ENCODE results near the gene DMBT1.
A peak's percentile ranks its signal among the peaks of the same experiment; 100 is the strongest.

The DMBT1 gene

GRCh38 chr10:122647383-122647968 is 86.9 kb downstream of the DMBT1 start:
- DNase-seq (ENCODE audit: low spot score), result no peak

GRCh38 chr10:122648599-122649428 is 88.3 kb downstream of the DMBT1 start:
- peak; percentile 32 for DNase-seq (ENCODE audit: low spot score)

- no peak for DNase-seq (ENCODE audit: low spot score)
Observed at GRCh38 chr10:122649903-122650302, 89.3 kb downstream of the DMBT1 start.

- no peak for DNase-seq (ENCODE audit: low spot score)
Observed at GRCh38 chr10:122650331-122650730, 89.8 kb downstream of the DMBT1 start.

- DNase-seq (ENCODE audit: low spot score), result no peak
Observed at GRCh38 chr10:122655524-122656307, 95.2 kb downstream of the DMBT1 start.

GRCh38 chr10:122656308-122656705 is 95.8 kb downstream of the DMBT1 start:
- no peak for DNase-seq (ENCODE audit: low spot score)

- no peak for DNase-seq (ENCODE audit: low spot score)
Observed at GRCh38 chr10:122656741-122657140, 96.2 kb downstream of the DMBT1 start.

GRCh38 chr10:122657255-122657654 is 96.7 kb downstream of the DMBT1 start:
- no peak for DNase-seq (ENCODE audit: low spot score)

- no peak for DNase-seq (ENCODE audit: low spot score)
Observed at GRCh38 chr10:122657729-122658128, 97.2 kb downstream of the DMBT1 start.

- DNase-seq (ENCODE audit: low spot score), result no peak
Observed at GRCh38 chr10:122658356-122659049, 97.9 kb downstream of the DMBT1 start.

GRCh38 chr10:122659126-122659525 is 98.6 kb downstream of the DMBT1 start:
- no peak for DNase-seq (ENCODE audit: low spot score)

GRCh38 chr10:122659651-122660050 is 99.1 kb downstream of the DMBT1 start:
- DNase-seq (ENCODE audit: low spot score), result no peak

- DNase-seq (ENCODE audit: low spot score), result no peak
Observed at GRCh38 chr10:122660696-122661095, 100.1 kb downstream of the DMBT1 start.

GRCh38 chr10:122662231-122662630 is 101.7 kb downstream of the DMBT1 start:
- DNase-seq (ENCODE audit: low spot score), result no peak

- DNase-seq (ENCODE audit: low spot score), result no peak
Observed at GRCh38 chr10:122663516-122664130, 103.1 kb downstream of the DMBT1 start.

GRCh38 chr10:122664501-122664900 is 103.9 kb downstream of the DMBT1 start:
- DNase-seq (ENCODE audit: low spot score), result no peak

GRCh38 chr10:122665329-122665860 is 104.8 kb downstream of the DMBT1 start:
- DNase-seq (ENCODE audit: low spot score), result no peak

GRCh38 chr10:122665946-122666345 is 105.4 kb downstream of the DMBT1 start:
- no peak for DNase-seq (ENCODE audit: low spot score)

GRCh38 chr10:122669045-122669444 is 108.5 kb downstream of the DMBT1 start:
- no peak for DNase-seq (ENCODE audit: low spot score)

GRCh38 chr10:122669842-122670241 is 109.3 kb downstream of the DMBT1 start:
- DNase-seq (ENCODE audit: low spot score), result no peak

- DNase-seq (ENCODE audit: low spot score), result no peak
Observed at GRCh38 chr10:122671355-122671754, 110.8 kb downstream of the DMBT1 start.

- no peak for DNase-seq (ENCODE audit: low spot score)
Observed at GRCh38 chr10:122672655-122673054, 112.1 kb downstream of the DMBT1 start.
